Measurements from ENCODE around the gene SREK1IP1. TPM values are rescaled to one million over a fixed set of nuclear protein-coding genes. Genes with fewer than 3 reads are reported as not detected.

The SREK1IP1 gene
- total and polyA plus RNA-seq, 8 donors = 17.1 to 27.2 (median 22.6) TPM

DNA sequence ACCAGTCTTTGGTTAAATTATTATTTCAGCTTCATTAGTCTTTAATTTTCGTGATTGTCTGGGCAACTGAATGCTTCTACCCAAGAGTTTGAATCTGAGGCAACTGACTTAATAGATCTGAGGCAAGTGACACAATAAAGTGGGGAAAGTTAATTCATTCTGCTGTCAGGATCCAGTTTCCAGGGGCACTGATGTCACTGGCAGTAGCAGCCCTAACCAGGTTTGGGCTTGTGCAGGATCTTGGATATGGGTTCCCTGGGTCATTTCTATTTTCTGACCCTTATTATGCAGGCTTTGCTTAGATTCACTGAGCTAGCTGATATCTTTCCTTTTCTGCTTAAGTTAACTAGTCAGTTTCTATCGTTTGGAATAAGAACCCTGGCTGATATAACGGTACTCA lies 9.6 kb downstream of the SREK1IP1 start:
- no peaks in the 10 kb centered on the region for H3K27me3 ChIP-seq
- no peaks in the 10 kb centered on the region for H3K9me3 ChIP-seq
- no peak overlapping the region for H3K4me3 ChIP-seq
- no peak for ATAC-seq
- TF ChIP-seq, protein P1, sequence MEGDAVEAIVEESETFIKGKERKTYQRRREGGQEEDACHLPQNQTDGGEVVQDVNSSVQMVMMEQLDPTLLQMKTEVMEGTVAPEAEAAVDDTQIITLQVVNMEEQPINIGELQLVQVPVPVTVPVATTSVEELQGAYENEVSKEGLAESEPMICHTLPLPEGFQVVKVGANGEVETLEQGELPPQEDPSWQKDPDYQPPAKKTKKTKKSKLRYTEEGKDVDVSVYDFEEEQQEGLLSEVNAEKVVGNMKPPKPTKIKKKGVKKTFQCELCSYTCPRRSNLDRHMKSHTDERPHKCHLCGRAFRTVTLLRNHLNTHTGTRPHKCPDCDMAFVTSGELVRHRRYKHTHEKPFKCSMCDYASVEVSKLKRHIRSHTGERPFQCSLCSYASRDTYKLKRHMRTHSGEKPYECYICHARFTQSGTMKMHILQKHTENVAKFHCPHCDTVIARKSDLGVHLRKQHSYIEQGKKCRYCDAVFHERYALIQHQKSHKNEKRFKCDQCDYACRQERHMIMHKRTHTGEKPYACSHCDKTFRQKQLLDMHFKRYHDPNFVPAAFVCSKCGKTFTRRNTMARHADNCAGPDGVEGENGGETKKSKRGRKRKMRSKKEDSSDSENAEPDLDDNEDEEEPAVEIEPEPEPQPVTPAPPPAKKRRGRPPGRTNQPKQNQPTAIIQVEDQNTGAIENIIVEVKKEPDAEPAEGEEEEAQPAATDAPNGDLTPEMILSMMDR (IDR thresholded peaks at IDR 0.05) = no peak
- H3K4me1 ChIP-seq = peaks cover 0 to 5% of the 10 kb centered on the region in 2 donors
- intact Hi-C loops (cut with DNase I) = no loop called here
- no peak overlapping the region for H3K27ac ChIP-seq
- H3K36me3 ChIP-seq = peaks cover 0 to 13% of the 10 kb centered on the region in 2 donors
- DNase-seq = no peak

- TF ChIP-seq, protein P1 (IDR thresholded peaks at IDR 0.05) = no peak
- no peak overlapping the region for H3K27ac ChIP-seq
- intact Hi-C loops (cut with DNase I) = no loop called here
- ATAC-seq (no peak), DNase-seq (no peak)
- H3K4me1 ChIP-seq = peaks cover 0 to 3% of the 10 kb centered on the region in 2 donors
- no peaks in the 10 kb centered on the region for H3K9me3 ChIP-seq
- H3K27me3 ChIP-seq = no peaks in the 10 kb centered on the region
- H3K4me3 ChIP-seq = no peak overlapping the region
- H3K36me3 ChIP-seq = peaks cover 0 to 7% of the 10 kb centered on the region in 2 donors
Measured at GRCh38 chr5:64754066-64754465, 14.4 kb downstream of the SREK1IP1 start.

DNA sequence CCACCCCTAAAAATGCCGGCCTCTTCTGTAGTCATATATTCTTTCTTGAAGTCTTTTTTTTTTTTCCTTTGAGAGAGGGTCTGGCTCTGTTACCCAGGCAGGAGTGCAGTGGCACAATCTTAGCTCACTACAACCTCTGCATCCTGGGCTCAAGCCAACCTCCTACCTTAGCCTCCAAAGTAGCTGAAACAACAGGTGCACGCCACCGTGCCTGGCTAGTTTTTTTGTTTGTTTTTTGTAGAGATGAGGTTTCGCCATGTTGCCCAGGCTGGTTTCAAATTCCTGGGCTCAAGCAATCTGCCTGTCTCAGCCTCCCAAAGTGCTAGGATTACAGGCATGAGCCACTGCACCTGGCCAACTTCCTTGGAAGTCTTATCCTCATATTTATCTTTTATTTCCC lies 19.1 kb downstream of the SREK1IP1 start:
- no peak for ATAC-seq

GRCh38 chr5:64746446-64746845 lies 22.0 kb downstream of the SREK1IP1 start:
- TF ChIP-seq, protein P1 (IDR thresholded peaks at IDR 0.05) = no peak
- DNase-seq (no peak), ATAC-seq (no peak)
- intact Hi-C loops (cut with DNase I) = no loop called here
- peaks cover 0 to 4% of the 10 kb centered on the region in 2 donors for H3K36me3 ChIP-seq
- no peak overlapping the region for H3K4me3 ChIP-seq
- H3K27me3 ChIP-seq = no peaks in the 10 kb centered on the region
- H3K27ac ChIP-seq = no peak overlapping the region
- no peaks in the 10 kb centered on the region for H3K9me3 ChIP-seq
- no peaks in the 10 kb centered on the region for H3K4me1 ChIP-seq

More for the DNA sequence above, 19.1 kb downstream of the SREK1IP1 start:
- TF ChIP-seq, protein P1 (IDR thresholded peaks at IDR 0.05) = no peak
- Histone ChIP-seq H3K4me1 (no peaks in the 10 kb centered on the region), H3K9me3 (no peaks in the 10 kb centered on the region), H3K27ac (no peak overlapping the region), H3K27me3 (no peaks in the 10 kb centered on the region), H3K4me3 (no peak overlapping the region), H3K36me3 (peaks cover 0 to 10% of the 10 kb centered on the region in 2 donors)
- DNase-seq = no peak
- intact Hi-C loops (cut with DNase I) = no loop called here

GRCh38 chr5:64744914-64745313 lies 23.6 kb downstream of the SREK1IP1 start:
- no peaks in the 10 kb centered on the region for H3K4me1 ChIP-seq
- DNase-seq (no peak), ATAC-seq (no peak)
- intact Hi-C loops (cut with DNase I) = no loop called here
- no peaks in the 10 kb centered on the region for H3K9me3 ChIP-seq
- TF ChIP-seq, protein P1 (IDR thresholded peaks at IDR 0.05) = no peak
- H3K27ac ChIP-seq = no peak overlapping the region
- H3K4me3 ChIP-seq = no peak overlapping the region
- peaks cover 0 to 11% of the 10 kb centered on the region in 2 donors for H3K36me3 ChIP-seq
- H3K27me3 ChIP-seq = no peaks in the 10 kb centered on the region

Measured in left lung (tissue), 10 donors.